HepG2 (cell line): ENCODE measurements around the gene OMA1. TPM values are rescaled to one million over a fixed set of nuclear protein-coding genes. Genes with fewer than 3 reads are reported as not detected.

Experiments
- ATAC-seq: fragments of 200-7000 bp; cut with Tn5 transposase; 3 replicates; pipeline ENCODE4 v1.9.1; 2020; ENCODE audit warnings: mild to moderate bottlenecking, moderate library complexity
- BruUV-seq: library from RNA; stranded (reverse); fragments of 400-500 nt; replicated peaks from 2 replicates; lab custom pipeline; 2021; lab: Mats Ljungman, UMichigan
- CTCF ChIA-PET: fragments of 300-600 bp; formaldehyde crosslinking; extraction: SDS; loops from one replicate; lab custom pipeline; 2021; ENCODE audit warnings: low total read pairs, inconsistent platforms, low intra/inter-chr PET ratio; lab: Yijun Ruan, JAX
- POLR2A ChIA-PET: fragments of 350-600 bp; sonication (Branson Sonifier 250); formaldehyde crosslinking; loops from one replicate; lab custom pipeline; 2020; ENCODE audit warnings: antibody characterized with exemption, inconsistent platforms; lab: Yijun Ruan, JAX
- DNase-seq: peaks from one replicate; pipeline ENCODE4 v3.0.0-alpha.2; 2015; ENCODE audit warnings: low spot score
- FAIRE-seq: peaks from 3 replicates; lab custom pipeline; 2011; peaks lifted over from hg19 to GRCh38; lab: Jason Lieb, UNC
- H2AFZ ChIP-seq: one replicate; pipeline ENCODE4 v1.6.1; 2011; ENCODE audit warnings: low read length, inconsistent platforms
- H3K27ac ChIP-seq: fragments of 300-600 bp; 3 replicates; pipeline ENCODE4 v1.8.0; 2011; ENCODE audit warnings: mixed run types, mild to moderate bottlenecking, mixed read lengths, low read length, inconsistent platforms; ENCODE audit not compliant: insufficient read depth; ENCODE audit errors: extremely low read length
- H3K27me3 ChIP-seq, 2 experiments: fragments of 200-600 bp in 1 of 2; 2 replicates in 1 of 2; 3 replicates in 1 of 2; pipeline versions ENCODE4 v1.6.0 to v1.8.0; 2011; ENCODE audit warnings: low read length in 2 of 2, mild to moderate bottlenecking in 2 of 2, moderate library complexity in 2 of 2, inconsistent platforms in 1 of 2; ENCODE audit not compliant: insufficient read depth in 2 of 2, control insufficient read depth in 1 of 2
- H3K36me3 ChIP-seq, 2 experiments: fragments of 200-600 bp in 1 of 2; replicated peaks in 1 of 2; 2 replicates in 1 of 2; 3 replicates in 1 of 2; pipeline versions ENCODE4 v1.5.1 to v1.8.0; 2011; ENCODE audit warnings: low read length in 2 of 2, inconsistent platforms in 1 of 2; ENCODE audit not compliant: insufficient read depth in 2 of 2, control insufficient read depth in 1 of 2
- H3K4me1 ChIP-seq: 2 replicates; pipeline ENCODE4 v1.5.1; 2012; ENCODE audit warnings: low read length, inconsistent platforms; ENCODE audit not compliant: insufficient read depth
- H3K4me2 ChIP-seq: 2 replicates; pipeline ENCODE4 v1.6.0; 2011; ENCODE audit warnings: low read depth, low read length, inconsistent platforms
- H3K4me3 ChIP-seq, 3 experiments: fragments of 200-600 bp in 1 of 3; sonication (generic), shearing (Covaris generic) in 1 of 3; replicated peaks in 1 of 3; 2 replicates each; pipeline ENCODE4 v1.5.1; 2011 to 2016; ENCODE audit warnings: low read length in 3 of 3, inconsistent platforms in 2 of 3, low read depth in 2 of 3, mild to moderate bottlenecking in 2 of 3, control low read depth in 1 of 3, mixed read lengths in 1 of 3; ENCODE audit not compliant: insufficient read depth in 1 of 3
- H3K79me2 ChIP-seq: one replicate; pipeline ENCODE4 v1.6.1; 2011; ENCODE audit warnings: low read length, inconsistent platforms; ENCODE audit not compliant: insufficient read depth
- H3K9ac ChIP-seq: 2 replicates; pipeline ENCODE4 v1.6.0; 2011; ENCODE audit warnings: mild to moderate bottlenecking, low read depth, low read length, inconsistent platforms; ENCODE audit not compliant: insufficient read depth
- H3K9me3 ChIP-seq: 2 replicates; pipeline ENCODE4 v1.5.1; 2012; ENCODE audit warnings: mild to moderate bottlenecking, low read length
- H4K20me1 ChIP-seq: 2 replicates; pipeline ENCODE4 v1.6.0; 2011; ENCODE audit warnings: inconsistent platforms, mild to moderate bottlenecking, low read length, moderate library complexity; ENCODE audit not compliant: insufficient read depth
- DNMT3B ChIP-seq: conservative IDR thresholded peaks from 2 replicates; pipeline ENCODE4 v1.6.1; 2016; ENCODE audit warnings: missing biosample characterization, control low read depth
- ZBED4 ChIP-seq: sonication (generic); formaldehyde crosslinking; IDR thresholded peaks from 2 replicates; pipeline ENCODE4 v1.4.0; 2020; ENCODE audit warnings: missing genetic modification reagents, borderline replicate concordance
- ZNF142 ChIP-seq: sonication (generic); formaldehyde crosslinking; IDR thresholded peaks from 2 replicates; pipeline ENCODE4 v1.4.0; 2020; ENCODE audit warnings: missing genetic modification reagents
- ZNF761 ChIP-seq: sonication (generic); formaldehyde crosslinking; conservative IDR thresholded peaks from 2 replicates; pipeline ENCODE4 v1.4.0; 2020; ENCODE audit warnings: mild to moderate bottlenecking, missing genetic modification reagents
- ZNF780A ChIP-seq: sonication (generic); formaldehyde crosslinking; IDR thresholded peaks from 2 replicates; pipeline ENCODE4 v1.8.0; 2022; ENCODE audit warnings: mild to moderate bottlenecking, missing genetic modification reagents, moderate library complexity
- ZNF790 ChIP-seq: sonication (generic); formaldehyde crosslinking; IDR thresholded peaks from 2 replicates; pipeline ENCODE4 v1.8.0; 2022; ENCODE audit warnings: missing genetic modification reagents, mild to moderate bottlenecking, borderline replicate concordance
- in situ Hi-C: cut with HindIII; loops from 2 replicates; pipeline ENCODE4 v1.10.0; 2017; ENCODE audit warnings: low pct_unique_long_range_greater_than_20kb; ENCODE audit not compliant: extremely low pct_ligation_motif_present
- intact Hi-C: fragments of 100-400 bp; cut with micrococcal nuclease; formaldehyde crosslinking; loops from one replicate; pipeline ENCODE4 v1.10.0; 2022; ENCODE audit not compliant: unreplicated experiment
- polyA plus RNA-seq, 8 experiments: library from polyadenylated mRNA; depleted of rRNA in 3 of 8; stranded (reverse) in 7 of 8; unstranded in 1 of 8; fragments of >200 nt; fragmentation: Illumina TruSeq in 4 of 8; extraction: Trizol in 4 of 8; gene quantifications; 2 replicates each; pipeline versions ENCODE4 v1.2.1 to v1.2.3, GENCODE V29; 2011 to 2016; ENCODE audit warnings: low read depth in 4 of 8, missing spikeins in 1 of 8, mixed read lengths in 1 of 8; ENCODE audit not compliant: insufficient read depth in 1 of 8
- total RNA-seq, 5 experiments: library from RNA; depleted of rRNA; stranded (reverse); fragments of >200 nt; fragmentation: Illumina TruSeq; extraction: Trizol; gene quantifications; 2 replicates each; pipeline ENCODE4 v1.2.3, GENCODE V29; 2016; ENCODE audit warnings: low read depth in 1 of 5

Gene OMA1
- total and polyA plus RNA-seq, 2 of the 13 experiments (the other 11 are each of a cell fraction or from before 2014, with no cell fraction given), result 7.0 to 26.9 TPM

GRCh38 chr1:58469016-58469415, 77.5 kb downstream of the OMA1 start:
- in situ Hi-C loops (no loop called here), intact Hi-C loops (no loop called here)
- Histone ChIP-seq H3K4me1 (no peaks in the 10 kb centered on the region), H2AFZ (no peak overlapping the region), H3K4me3 (no peak overlapping the region), H3K9ac (no peak overlapping the region), H3K4me2 (no peak overlapping the region), H3K27ac (no peak overlapping the region), H4K20me1 (no peaks in the 10 kb centered on the region), H3K36me3 (no peaks in the 10 kb centered on the region), H3K79me2 (no peaks in the 10 kb centered on the region), H3K9me3 (no peaks in the 10 kb centered on the region), H3K27me3 (no peaks in the 10 kb centered on the region)
- TF ChIP-seq ZNF761 (CRISPR knock-in tag) (no peak), ZBED4 (CRISPR knock-in tag) (no peak), ZNF790 (no peak), DNMT3B (CRISPR knock-in tag) (no peak), ZNF780A (CRISPR knock-in tag) (no peak), ZNF142 (CRISPR knock-in tag) (no peak)
- no TSS peak for BruUV-seq
- CTCF ChIA-PET, result no interaction called here
- ATAC-seq (no peak), FAIRE-seq (no peak), DNase-seq (no peak)
- POLR2A ChIA-PET, result no interaction called here
